Activated CD4-positive, alpha-beta T cell treated with anti-CD3 and anti-CD28 coated beads, Interleukin-2, amount 50 U/mL, for 48 hours (primary cell): ENCODE measurements around the gene TFG.

ENCODE experiments used
- DNase-seq, 2 experiments: peaks; one replicate each; pipeline ENCODE4 v3.0.0-alpha.2; 2020

TFG gene

DNA sequence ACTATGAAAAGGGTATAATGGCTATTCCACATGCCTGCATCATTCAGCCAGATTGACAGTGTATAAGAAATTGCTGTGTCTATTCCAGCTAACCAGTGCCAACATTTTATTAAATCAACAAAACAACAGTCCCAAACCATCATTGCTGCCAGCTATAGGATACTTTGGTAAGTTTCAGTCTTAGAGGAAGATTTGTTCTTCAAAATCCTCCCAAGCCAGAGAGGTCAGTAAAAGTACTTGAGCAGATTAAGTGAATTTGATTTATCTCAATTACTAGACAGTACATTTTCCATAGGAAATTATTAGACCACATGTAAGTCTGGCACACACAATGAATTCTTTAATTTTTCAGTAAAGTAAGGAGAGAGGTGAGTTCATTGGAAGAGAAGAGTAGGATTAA is 50.7 kb downstream of the TFG start:
- DNase-seq = no peak

DNA sequence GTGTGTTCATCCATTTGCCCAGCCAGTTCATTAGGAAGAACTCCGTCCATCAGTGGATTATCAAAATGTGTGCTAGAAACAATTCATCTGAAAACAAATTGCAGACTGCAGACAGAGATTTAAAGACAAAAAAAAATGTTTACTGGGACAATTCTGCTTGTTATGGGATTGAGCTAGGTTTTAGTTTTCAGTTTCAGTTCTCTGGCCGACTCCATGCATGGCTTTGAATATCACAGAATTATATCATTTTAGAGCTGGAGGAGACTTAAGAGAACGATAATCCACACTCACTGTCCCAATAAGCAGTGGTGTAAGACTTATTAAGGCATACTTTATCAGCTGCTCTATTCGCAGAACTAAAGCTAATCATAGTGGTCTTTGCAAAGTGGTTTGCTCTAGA is 51.1 kb downstream of the TFG start:
- DNase-seq = no peak

DNA sequence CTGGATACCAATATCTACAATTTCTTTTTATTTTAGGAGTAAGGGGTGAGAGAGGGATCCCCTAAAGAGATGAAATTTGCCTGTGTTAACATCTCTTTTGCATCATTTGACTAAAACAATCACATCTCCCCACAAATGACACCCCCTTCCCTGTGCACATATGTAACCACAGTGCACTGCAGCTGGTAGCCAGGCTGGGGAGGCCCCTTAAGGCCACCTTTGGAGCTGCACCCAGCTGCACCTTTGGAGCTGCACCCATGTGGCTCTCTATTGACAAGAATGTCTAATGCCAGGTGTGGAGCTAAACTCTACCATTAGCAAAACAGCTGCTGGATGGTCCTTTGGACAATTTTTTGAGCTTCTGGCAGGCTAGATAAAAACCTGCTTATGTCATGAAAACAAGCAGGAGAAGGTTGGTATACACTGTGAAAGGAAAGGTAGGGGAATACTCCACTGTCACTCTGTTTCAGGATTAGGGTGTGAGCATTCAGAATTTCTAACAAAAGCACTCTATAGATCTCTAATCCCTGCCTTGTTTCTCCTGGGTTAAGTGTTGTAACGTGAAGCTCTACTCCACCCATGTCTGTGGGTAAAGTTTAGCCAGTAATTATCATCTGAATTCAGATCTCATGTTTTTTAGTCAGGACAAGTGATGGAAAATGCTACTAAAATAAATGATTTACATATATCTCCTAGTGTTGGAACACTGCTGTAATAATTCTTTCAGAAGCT is 52.1 kb downstream of the TFG start:
- peak in 1 of 2 experiments; percentile 6 for DNase-seq

DNA sequence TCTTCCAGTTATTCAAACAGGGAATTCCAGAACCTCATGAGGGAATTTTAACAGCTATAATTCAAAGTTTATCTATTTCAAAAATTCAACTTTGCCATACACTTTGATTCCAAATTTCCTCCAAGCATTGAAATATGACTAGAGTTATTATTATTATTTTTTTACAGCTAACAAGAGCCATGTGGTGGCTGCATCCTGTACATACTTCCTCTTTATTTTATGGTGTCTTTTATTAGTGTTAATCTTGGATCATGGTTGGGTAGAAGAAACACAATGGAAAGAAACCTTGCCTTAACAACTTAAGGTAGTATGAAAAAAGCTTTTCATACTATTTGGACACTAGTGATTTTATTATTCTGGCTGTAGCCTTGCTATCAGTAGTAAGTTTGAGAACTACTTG is 52.7 kb downstream of the TFG start:
- DNase-seq = no peak

DNA sequence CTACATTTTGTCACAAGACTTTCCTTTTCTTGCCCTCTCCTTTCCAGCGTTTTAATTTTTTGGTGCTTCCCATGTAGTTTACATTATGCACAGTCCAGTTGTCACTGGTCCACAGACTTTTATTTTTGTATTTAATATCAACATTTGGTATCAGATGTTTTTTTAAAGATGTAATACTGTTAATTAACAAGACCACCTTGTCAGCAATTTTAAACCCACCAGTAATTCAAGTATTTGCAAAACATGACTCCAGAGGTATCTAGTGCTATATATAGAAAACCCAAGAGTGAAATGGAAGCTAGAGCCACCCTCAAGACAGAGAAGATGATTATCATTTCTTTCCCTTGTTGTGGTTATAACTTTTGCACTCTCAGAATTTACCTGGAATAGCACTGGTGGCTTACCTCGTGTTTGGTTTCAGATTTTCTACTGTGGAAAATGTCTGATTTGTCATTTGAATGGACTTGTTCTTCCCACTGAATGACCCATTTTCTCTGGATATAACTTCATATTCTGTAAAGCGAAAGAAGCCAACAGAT is 56.2 kb downstream of the TFG start:
- DNase-seq = no peak

DNA sequence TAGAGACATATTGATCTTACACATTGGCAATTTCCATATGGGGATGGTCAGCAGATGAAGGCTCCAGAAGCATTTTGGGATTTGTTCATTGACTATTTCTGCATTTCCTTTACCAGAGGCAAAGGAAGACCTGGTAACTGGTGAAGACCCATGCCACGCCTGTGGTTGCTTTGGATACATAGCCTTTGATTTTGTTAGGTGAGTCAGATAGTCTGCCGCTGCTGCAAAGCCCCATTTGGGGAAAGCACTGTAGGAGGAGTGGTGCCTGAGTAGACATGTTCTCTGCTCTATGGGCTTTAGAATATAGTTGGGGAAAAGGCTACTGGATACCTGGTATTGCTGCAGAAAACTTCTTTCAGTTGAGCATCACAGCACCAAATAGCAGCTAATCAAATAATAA is 56.8 kb downstream of the TFG start:
- DNase-seq = peak in 1 of 2 experiments; percentile 5

DNA sequence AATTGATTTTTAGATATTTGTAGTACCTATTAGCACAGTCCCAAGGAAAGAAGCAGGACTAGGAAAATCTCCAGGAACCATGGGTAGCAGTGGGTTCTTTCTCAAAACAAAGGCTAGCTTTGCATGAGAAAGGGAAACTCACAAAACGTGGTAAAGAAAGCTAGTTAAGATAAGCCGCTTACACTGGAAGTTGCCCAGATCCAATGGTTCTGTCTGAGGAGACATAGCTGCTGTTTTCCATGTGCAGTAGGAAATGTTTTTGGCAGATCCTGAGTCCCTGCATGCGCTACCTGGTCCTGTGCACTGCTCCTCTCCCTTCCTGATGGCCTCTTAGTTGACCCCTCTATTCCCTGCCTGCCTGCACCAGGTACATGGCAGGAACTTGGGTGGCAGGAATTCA is 60.4 kb downstream of the TFG start:
- no peak for DNase-seq

DNA sequence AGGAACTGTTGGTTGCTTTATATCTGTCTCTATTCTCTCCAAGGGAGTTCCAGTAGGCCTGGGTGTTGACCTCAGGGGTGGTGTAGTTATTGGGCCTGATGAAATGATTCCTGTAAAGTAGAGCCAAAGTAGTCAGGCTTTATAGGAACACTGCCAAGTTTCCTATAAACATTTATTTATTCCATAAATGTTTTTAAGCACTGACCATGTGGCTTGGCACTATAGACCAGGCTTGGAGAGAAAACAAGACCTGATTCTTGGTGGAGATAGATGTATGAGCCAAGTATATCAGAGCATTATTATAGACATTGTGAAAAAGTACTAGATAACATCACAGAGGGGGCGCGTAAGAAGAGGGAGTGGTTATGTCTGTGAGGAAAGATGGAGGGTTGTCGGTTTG is 65.9 kb downstream of the TFG start:
- no peak for DNase-seq

DNA sequence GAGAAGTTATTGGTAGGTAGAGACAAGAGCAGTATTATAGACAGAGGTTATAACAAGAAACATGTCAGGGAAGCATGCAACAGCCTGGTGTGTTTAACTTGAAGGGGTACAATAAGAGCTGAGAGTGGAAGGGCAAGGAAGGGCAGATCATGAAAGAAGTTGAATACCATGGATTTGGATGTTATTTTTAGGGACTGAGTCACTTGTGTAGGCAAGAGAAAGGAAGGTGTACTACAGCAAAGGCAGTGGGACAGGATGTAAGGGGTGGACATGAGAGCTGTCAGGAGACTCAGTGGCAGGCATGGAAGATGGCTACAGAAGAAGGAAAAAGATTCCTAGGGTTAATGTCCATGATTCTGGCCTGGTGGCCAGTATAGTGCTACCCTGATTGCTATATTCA is 66.4 kb downstream of the TFG start:
- DNase-seq = no peak

DNA sequence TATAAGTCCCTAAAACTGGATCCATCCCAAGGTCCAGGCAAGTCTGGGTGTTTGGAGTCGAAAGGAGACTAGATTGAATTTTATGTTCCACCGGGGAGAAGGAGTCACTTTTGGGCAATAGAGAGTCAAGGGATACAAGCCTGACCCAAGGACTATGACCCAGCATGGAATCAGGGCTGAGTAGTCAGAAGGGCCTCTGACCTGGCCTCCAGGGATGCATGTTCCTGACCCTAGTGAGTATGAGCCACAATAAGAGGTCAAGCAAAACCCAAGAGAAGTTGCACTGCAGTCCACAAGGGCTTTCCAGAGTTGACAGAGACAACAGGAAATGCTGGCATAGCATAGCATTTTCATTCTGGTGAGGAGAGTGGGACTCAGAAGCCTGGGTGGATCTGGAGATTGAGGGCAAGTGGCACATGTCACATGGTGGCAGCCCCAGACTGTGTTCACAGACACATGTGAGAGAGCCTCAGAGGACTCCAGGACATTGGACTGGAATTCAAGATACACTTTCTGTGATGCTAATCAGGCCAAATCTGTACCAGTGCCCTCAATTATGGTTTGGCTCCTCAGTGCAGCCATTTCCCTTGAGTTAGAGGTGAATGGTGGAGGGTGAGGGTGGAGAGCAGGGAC is 66.9 kb downstream of the TFG start:
- no peak for DNase-seq

DNA sequence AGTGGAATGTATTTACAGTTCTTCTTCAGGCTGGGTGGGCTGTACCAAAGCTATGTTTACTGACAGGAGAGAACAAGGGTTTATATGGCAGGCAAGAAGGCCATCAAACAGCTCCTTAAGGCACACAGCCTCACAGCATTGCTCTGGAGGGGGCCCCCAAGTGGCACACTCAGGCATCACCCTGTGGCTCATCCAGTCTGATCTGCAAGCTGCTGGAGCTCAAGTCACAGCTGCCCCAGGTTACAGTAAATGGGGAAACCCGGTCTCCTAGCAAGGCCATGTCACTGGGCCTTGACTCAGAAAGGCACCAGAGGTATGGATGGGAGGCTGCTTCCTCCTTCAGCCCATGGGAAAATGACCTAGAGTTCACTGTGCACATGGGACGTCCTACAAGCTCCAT is 67.5 kb downstream of the TFG start:
- no peak for DNase-seq

DNA sequence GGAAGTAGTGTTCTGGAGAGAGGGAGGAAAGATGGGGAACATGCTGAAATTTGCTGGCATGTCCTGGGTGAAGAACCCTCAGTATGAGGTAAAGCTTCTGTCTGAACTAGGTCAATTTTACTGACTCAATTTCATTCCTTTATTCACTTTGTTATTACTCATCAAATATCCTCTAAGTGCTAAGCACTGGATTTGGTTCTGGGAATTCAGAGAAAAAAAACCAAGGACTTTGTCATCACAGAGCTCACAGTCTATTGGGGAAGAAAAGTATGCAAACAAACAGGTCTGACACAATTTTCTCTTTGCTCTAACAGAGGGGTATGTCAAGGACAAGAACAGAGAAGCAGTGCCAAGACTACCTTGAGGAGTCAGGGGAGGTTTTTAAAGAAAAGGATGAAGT is 68.0 kb downstream of the TFG start:
- no peak for DNase-seq

DNA sequence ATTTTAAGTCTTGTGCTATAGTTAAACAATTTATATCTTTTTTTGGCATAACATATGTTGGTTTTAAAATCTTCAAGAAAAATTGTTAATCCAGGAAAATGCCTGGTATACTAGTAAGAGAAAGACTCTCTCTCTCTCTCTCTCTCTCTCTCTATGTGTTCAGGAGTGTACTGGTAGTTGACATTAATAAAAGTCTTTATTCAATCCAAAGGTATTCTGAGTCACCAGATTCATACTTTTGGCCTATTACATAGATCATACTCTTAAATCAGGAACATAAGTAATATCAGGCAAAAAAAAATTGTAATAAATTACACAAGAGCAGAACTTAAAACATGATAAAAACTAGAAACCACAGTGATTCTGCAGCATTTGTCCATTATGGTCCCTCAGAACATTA is 70.2 kb downstream of the TFG start:
- no peak for DNase-seq

DNA sequence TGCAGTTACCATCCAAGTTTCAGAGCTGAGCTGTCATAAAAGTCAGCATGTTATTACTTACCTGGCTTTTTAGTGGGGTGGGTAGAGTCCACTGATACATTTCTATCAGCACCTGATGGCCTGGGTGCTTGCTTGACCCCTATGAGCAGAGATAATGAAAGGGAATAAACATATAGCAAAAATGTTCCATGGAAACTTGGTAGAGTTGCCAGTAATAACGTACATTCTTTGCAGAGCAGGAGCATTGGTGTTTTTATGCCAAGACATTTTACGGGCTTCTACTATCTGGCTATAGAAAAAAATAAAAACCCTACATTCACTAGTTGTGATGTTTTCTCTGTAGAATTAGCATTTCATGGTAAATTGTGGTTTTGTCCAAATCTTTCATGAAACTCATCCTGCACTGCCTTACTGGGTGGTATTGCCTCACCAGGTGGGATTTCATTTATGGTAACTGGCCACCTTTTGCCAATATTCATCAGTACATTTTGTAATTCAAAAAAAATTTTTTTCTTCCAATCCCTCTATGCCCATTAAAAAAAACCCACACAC is 70.9 kb downstream of the TFG start:
- DNase-seq = no peak

DNA sequence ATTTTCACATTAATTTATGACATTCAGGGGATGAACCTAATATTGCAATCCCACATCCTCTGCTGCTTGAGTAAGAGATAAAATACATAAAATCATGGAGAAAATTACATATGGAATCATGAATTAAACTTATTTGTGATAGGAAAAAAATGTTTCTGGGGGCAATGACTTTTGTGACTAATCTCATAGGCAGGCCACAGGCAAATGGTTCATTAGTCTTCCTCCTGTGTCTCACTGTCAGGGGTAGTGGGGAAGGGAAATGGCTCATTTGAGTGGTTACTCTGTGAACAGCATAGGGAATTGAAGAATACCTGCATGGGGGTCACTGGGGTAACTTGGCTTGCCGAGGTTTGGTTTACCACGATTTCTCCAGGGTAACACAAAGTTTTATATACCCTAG is 72.0 kb downstream of the TFG start:
- DNase-seq = no peak

DNA sequence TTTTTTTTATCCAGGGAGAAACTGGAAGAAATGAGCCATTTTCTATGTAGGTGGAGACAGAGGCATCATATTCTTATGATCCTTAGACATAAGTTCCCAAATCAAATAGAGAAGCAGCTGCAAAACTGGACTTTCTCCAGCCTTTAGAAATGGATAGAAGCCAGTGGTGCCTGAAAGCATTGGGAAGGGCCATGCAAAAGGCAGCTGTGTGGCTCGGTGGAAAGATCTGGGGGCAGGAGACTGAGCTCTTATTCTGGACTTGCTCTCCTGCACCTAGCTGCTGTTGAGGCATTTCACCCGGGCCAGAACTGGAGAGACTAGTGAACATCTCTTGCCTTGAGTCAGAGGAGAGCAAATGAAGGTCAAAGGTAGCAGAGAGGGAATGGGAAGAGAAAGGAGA is 73.1 kb downstream of the TFG start:
- no peak for DNase-seq

DNA sequence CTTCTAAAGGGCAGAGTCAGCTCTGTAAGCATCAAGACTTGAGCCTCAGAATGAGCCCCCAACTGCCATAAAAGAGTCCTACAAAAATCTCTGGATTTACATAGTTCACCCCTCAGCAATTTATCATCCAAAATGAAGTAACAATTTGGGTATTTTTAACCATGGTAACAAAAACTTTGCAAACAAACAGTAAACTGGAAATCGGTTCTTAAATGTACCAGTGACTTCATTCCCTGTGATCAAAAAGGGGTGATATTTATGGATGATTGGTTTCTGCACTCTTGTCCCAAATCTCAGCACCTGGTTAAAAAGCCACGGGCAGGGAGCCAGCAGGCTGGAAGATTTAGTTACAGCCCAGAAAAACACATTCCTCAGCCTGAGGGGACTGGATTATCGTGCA is 73.6 kb downstream of the TFG start:
- DNase-seq = no peak

DNA sequence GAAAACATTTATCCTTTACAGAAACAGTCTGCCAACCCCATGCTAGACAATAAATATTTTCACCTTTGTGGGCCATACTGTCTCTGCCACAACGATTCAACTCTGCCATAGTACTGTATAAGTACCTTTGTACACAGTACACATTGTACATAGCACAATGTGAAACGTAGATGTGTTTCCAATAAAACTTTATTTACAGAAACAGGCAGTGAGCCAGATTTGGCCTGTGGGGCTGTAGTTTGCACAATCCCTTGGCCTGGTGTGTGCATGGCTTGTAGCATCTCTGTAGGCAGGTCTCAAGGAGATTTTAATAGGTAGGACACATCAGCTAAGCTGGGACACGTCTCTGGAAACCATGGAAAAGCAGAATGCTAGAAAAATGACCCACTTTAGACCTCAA is 74.3 kb downstream of the TFG start:
- DNase-seq = no peak

DNA sequence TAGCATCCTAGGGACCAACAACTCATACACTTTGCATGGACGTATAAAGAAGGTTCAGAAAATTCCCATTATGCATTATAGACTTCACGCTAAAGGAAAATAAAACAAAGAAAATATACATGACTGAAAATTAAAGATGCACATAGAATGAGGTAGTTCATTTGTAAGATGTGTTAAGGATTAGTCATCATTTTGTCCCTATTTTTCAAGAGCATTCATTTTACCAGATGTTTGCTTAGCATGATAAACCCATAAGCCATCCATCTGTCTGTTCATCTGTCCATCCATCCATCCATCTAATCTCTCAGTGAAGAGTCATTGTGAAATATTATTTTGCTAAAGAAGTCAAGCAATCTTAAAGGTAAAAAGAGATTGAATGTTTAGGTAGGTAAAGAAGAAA is 80.3 kb downstream of the TFG start:
- no peak for DNase-seq

DNA sequence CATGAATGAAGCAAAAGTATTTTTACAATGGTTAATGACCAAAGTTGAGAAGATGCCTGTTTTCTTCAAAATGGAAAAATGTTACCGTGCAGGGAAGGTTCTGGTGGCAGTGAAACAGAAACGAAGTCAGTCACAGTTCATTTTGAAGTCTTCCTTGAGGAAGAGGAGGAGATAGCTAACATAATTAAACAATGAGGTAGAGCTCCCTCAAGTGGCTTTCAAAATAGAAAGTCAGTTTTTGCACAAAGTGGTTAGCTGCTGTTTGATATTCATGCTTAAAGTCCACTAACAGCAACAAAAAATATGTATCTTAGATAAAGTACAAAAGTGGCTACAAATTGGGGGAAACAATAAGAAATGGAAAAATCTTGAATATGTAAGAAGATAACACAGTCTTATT is 87.3 kb downstream of the TFG start:
- DNase-seq = no peak

DNA sequence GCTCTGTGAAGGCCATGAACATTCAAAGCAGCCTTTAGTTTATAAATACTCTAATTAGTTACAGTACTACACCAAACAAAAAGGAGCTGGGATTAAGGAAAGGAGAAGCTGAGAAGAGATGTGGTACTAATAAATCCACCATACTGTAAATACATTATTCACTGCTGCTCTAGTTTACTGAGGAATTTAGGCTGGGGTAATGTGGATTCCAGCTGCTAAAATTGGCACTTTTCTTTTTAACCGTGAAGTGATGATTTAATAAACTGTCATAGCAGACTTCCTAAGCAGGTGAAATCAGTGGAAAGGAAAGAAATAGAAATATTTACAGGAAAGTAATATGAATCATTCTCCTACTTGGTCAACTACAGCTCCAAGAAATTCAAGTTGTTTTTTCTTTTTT is 88.7 kb downstream of the TFG start:
- no peak for DNase-seq
